Natural killer cell (primary cell): ENCODE measurements around the gene AGAP2. TPM values are rescaled to one million over a fixed set of nuclear protein-coding genes. Genes with fewer than 3 reads are reported as not detected.

Experiments used
- ATAC-seq, 3 donors: fragments of 150-1000 bp in 2 of 3; fragments of 200-7000 bp in 1 of 3; cut with Tn5 transposase; 1 replicate in 1 of 3; 2 replicates in 2 of 3; pipeline ENCODE4 v1.10.0; 2021; ENCODE audit warnings: mild to moderate bottlenecking in 2 of 3, moderate library complexity in 2 of 3
- DNase-seq, 2 donors: peaks; one replicate each; pipeline versions ENCODE4 v3.0.0 to v3.0.0-alpha.2; 2013 to 2021; ENCODE audit warnings: mixed read lengths in 1 of 2
- H3K27ac ChIP-seq: one replicate; pipeline ENCODE4 v1.5.1; 2013; ENCODE audit warnings: mild to moderate bottlenecking, low read length
- H3K27me3 ChIP-seq: one replicate; pipeline ENCODE4 v1.6.1; 2013; ENCODE audit warnings: low read length; ENCODE audit not compliant: control insufficient read depth, insufficient read depth
- H3K36me3 ChIP-seq: one replicate; pipeline ENCODE4 v1.6.1; 2013; ENCODE audit warnings: low read length; ENCODE audit not compliant: control insufficient read depth, insufficient read depth
- H3K4me1 ChIP-seq: one replicate; pipeline ENCODE4 v1.6.1; 2013; ENCODE audit warnings: low read length; ENCODE audit not compliant: control insufficient read depth, insufficient read depth
- H3K4me3 ChIP-seq: one replicate; pipeline ENCODE4 v1.5.1; 2013; ENCODE audit warnings: low read length
- H3K9me3 ChIP-seq: one replicate; pipeline ENCODE4 v1.6.1; 2013; ENCODE audit warnings: low read length; ENCODE audit not compliant: control insufficient read depth, insufficient read depth
- H3K27ac Mint-ChIP-seq, 2 donors: one replicate each; pipeline ENCODE4 v1.8.0; 2022; ENCODE audit warnings: mild to moderate bottlenecking in 2 of 2, mixed read lengths in 2 of 2, moderate library complexity in 1 of 2
- H3K27me3 Mint-ChIP-seq, 2 donors: one replicate each; pipeline ENCODE4 v1.8.0; 2022; ENCODE audit warnings: low read depth in 2 of 2, mixed read lengths in 2 of 2
- H3K36me3 Mint-ChIP-seq: one replicate; pipeline ENCODE4 v1.8.0; 2022; ENCODE audit warnings: mixed read lengths
- H3K4me1 Mint-ChIP-seq, 2 donors: one replicate each; pipeline ENCODE4 v1.8.0; 2022; ENCODE audit warnings: mixed read lengths in 2 of 2
- H3K4me3 Mint-ChIP-seq: one replicate; pipeline ENCODE4 v1.8.0; 2022; ENCODE audit warnings: mild to moderate bottlenecking, moderate library complexity, mixed read lengths
- H3K9me3 Mint-ChIP-seq, 2 donors: one replicate each; pipeline ENCODE4 v1.8.0; 2022; ENCODE audit warnings: mixed read lengths in 2 of 2
- CTCF ChIP-seq: fragments of 200-600 bp; IDR thresholded peaks from one replicate; pipeline ENCODE4 v1.8.0; 2022; ENCODE audit warnings: antibody characterized with exemption
- WGBS: methylation state at CpG from one replicate; pipeline ENCODE4 v1.1.7; 2013; ENCODE audit warnings: missing lambda C conversion rate; ENCODE audit not compliant: insufficient coverage; 5-methylcytosine and 5-hydroxymethylcytosine counted together
- intact Hi-C: fragments of 100-400 bp; cut with micrococcal nuclease; formaldehyde crosslinking; loops from one replicate; pipeline ENCODE4 v1.14.2; 2022
- total RNA-seq, 4 donors: library from RNA; stranded (reverse); fragments of 120-200 nt in 1 of 4; gene quantifications; one replicate each; pipeline versions ENCODE4 v1.2.3 to v1.2.4, GENCODE V29; 2013 to 2022

AGAP2 gene
- total RNA-seq, 3 donors from 2014 or later (not counting 1 experiment from before 2014, with no cell fraction given), result 54.1 to 63.5 (median 54.8) TPM

GRCh38 chr12:57732270-57732669, 6.3 kb downstream of the AGAP2 start:
- H3K27me3 Mint-ChIP-seq, result no peaks in the 10 kb centered on the region
- H3K27ac Mint-ChIP-seq, result no peak overlapping the region
- intact Hi-C loops, result no loop called here
- H3K36me3 ChIP-seq, result peaks cover 86% of the 10 kb centered on the region
- H3K9me3 Mint-ChIP-seq, result no peaks in the 10 kb centered on the region
- H3K27me3 ChIP-seq, result no peaks in the 10 kb centered on the region
- no peak for TF ChIP-seq CTCF
- DNase-seq, result no peak
- peaks cover 7% of the 10 kb centered on the region for H3K36me3 Mint-ChIP-seq
- no peak overlapping the region for H3K27ac ChIP-seq
- no peak for ATAC-seq
- no peaks in the 10 kb centered on the region for H3K9me3 ChIP-seq
- H3K4me1 ChIP-seq, result no peaks in the 10 kb centered on the region
- H3K4me3 ChIP-seq, result no peak overlapping the region
- H3K4me1 Mint-ChIP-seq, result peaks cover 18 to 29% of the 10 kb centered on the region in 2 donors
- WGBS, result 98% methylated on average over 4 of the region's 4 CpGs
- H3K4me3 Mint-ChIP-seq, result no peak overlapping the region

- H3K36me3 ChIP-seq, result peaks cover 85% of the 10 kb centered on the region
- peak overlapping the region in 1 of 2 donors; percentile 32 for H3K27ac Mint-ChIP-seq
- no peak overlapping the region for H3K4me3 ChIP-seq
- H3K27ac ChIP-seq, result no peak overlapping the region
- H3K9me3 ChIP-seq, result no peaks in the 10 kb centered on the region
- intact Hi-C loops, result no loop called here
- peaks cover 7% of the 10 kb centered on the region for H3K36me3 Mint-ChIP-seq
- H3K27me3 ChIP-seq, result no peaks in the 10 kb centered on the region
- TF ChIP-seq CTCF, result no peak
- 97% methylated on average over 16 of the region's 19 CpGs for WGBS
- no peaks in the 10 kb centered on the region for H3K4me1 ChIP-seq
- DNase-seq (no peak), ATAC-seq (no peak)
- H3K9me3 Mint-ChIP-seq, result no peaks in the 10 kb centered on the region
- H3K4me3 Mint-ChIP-seq, result no peak overlapping the region
- peaks cover 13 to 23% of the 10 kb centered on the region in 2 donors for H3K4me1 Mint-ChIP-seq
- H3K27me3 Mint-ChIP-seq, result no peaks in the 10 kb centered on the region
Observed at GRCh38 chr12:57731411-57732080, 7.0 kb downstream of the AGAP2 start.

- Histone ChIP-seq H3K36me3 (peaks cover 86% of the 10 kb centered on the region), H3K27ac (no peak overlapping the region), H3K9me3 (no peaks in the 10 kb centered on the region), H3K27me3 (no peaks in the 10 kb centered on the region), H3K4me1 (no peaks in the 10 kb centered on the region), H3K4me3 (no peak overlapping the region)
- Mint-ChIP-seq H3K27ac (peak overlapping the region in 1 of 2 donors; percentile 32), H3K27me3 (no peaks in the 10 kb centered on the region), H3K36me3 (peaks cover 7% of the 10 kb centered on the region), H3K9me3 (no peaks in the 10 kb centered on the region), H3K4me1 (peaks cover 10 to 22% of the 10 kb centered on the region in 2 donors), H3K4me3 (no peak overlapping the region)
- intact Hi-C loops, result no loop called here
- 97% methylated on average over 13 of the region's 13 CpGs for WGBS
- ATAC-seq (no peak), DNase-seq (no peak)
- TF ChIP-seq CTCF, result no peak
Observed at GRCh38 chr12:57730336-57731067, 8.0 kb downstream of the AGAP2 start.
